ENCODE measurements around the gene VAV3. TPM values are rescaled to one million over a fixed set of nuclear protein-coding genes. Genes with fewer than 3 reads are reported as not detected.

Gene VAV3
- total RNA-seq, 2 experiments from 2014 or later, result 5.3 to 6.2 TPM

- TF ChIP-seq CTCF (IDR thresholded peaks at IDR 0.05), result no peak
- H3K27me3 Mint-ChIP-seq, result no peaks in the 10 kb centered on the region
These were observed 281.3 kb downstream of the VAV3 start for GRCh38 chr1:107683683-107684082.

DNA sequence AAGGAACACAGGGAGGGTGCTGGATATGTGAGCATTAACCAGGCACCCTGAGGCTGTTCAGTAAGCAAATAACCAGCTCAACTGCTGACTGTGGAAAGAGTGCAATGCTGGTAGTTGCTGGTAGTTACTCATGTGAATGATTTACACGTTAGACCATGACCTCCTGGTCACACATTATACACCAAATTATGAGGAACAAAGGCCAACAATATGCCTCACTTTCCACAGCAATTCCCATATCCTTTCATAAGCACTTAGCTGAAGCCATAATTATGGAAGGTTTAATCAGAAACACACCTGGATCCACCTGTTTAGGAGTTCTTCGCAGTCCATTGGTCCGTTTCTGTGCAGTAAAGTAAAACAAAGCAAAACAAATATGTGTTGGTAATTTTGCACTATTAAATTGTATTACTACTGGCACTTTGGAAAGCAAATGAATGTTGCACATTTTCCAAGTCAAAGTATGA, 281.8 kb downstream of the VAV3 start:
- ATAC-seq, result no peak
- Mint-ChIP-seq H3K4me1 (ENCODE audit: low read depth) (no peaks in the 10 kb centered on the region), H3K27me3 (no peaks in the 10 kb centered on the region), H3K27ac (no peak overlapping the region), H3K9me3 (no peaks in the 10 kb centered on the region), H3K4me3 (no peak overlapping the region), H3K36me3 (ENCODE audit: low read depth) (no peaks in the 10 kb centered on the region)
- ChIA-PET CTCF (no interaction called here), POLR2A (no interaction called here)
- no peak for TF ChIP-seq CTCF (IDR thresholded peaks at IDR 0.05)
- intact Hi-C loops (cut with micrococcal nuclease), result no loop called here
- no peak for DNase-seq

More at GRCh38 chr1:107683683-107684082, 281.3 kb downstream of the VAV3 start:
- no peak for DNase-seq
- H3K4me3 Mint-ChIP-seq, result no peak overlapping the region
- no peaks in the 10 kb centered on the region for H3K4me1 Mint-ChIP-seq (ENCODE audit: low read depth)
- intact Hi-C loops (cut with micrococcal nuclease), result no loop called here
- CTCF ChIA-PET, result no interaction called here
- no peaks in the 10 kb centered on the region for H3K36me3 Mint-ChIP-seq (ENCODE audit: low read depth)
- ATAC-seq, result no peak
- no peaks in the 10 kb centered on the region for H3K9me3 Mint-ChIP-seq
- no peak overlapping the region for H3K27ac Mint-ChIP-seq
- POLR2A ChIA-PET, result no interaction called here

DNA sequence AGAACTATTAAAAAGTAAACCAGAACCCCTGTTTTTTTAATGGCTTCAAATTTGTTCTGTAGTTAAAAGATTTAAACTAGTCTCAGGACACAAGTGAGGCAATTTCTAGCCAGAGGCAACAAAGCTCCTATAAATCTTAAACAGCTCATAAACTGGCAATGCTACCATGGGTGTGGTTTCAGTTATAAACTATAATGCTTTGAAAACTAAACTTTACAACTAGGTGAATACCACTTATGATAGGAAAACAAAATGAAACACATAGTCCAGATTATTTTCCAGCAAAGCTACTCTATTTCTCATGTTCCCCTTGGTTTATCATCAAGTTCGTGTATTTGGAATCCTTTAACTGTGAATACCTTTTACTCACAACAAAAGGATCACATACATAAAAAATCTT, 282.5 kb downstream of the VAV3 start:
- no peak overlapping the region for H3K27ac Mint-ChIP-seq
- no peaks in the 10 kb centered on the region for H3K36me3 Mint-ChIP-seq (ENCODE audit: low read depth)
- H3K27me3 Mint-ChIP-seq, result no peaks in the 10 kb centered on the region
- intact Hi-C loops (cut with micrococcal nuclease), result no loop called here
- H3K4me3 Mint-ChIP-seq, result no peak overlapping the region
- ChIA-PET POLR2A (no interaction called here), CTCF (interaction anchor here (0.8 kb wide), 2 partner anchors 13 to 23 kb away, joined by 3 read pairs; no protein-coding TSS in a partner anchor)
- ATAC-seq (no peak), DNase-seq (no peak)
- H3K9me3 Mint-ChIP-seq, result no peaks in the 10 kb centered on the region
- no peak for TF ChIP-seq CTCF (IDR thresholded peaks at IDR 0.05)
- H3K4me1 Mint-ChIP-seq (ENCODE audit: low read depth), result no peaks in the 10 kb centered on the region

- DNase-seq (no peak), ATAC-seq (no peak)
- Mint-ChIP-seq H3K9me3 (no peaks in the 10 kb centered on the region), H3K36me3 (ENCODE audit: low read depth) (peaks cover 2% of the 10 kb centered on the region), H3K27me3 (no peaks in the 10 kb centered on the region), H3K27ac (no peak overlapping the region), H3K4me3 (no peak overlapping the region), H3K4me1 (ENCODE audit: low read depth) (no peaks in the 10 kb centered on the region)
- no peak for TF ChIP-seq CTCF (IDR thresholded peaks at IDR 0.05)
- ChIA-PET CTCF (no interaction called here), POLR2A (interaction anchor here (0.6 kb wide), 1 partner anchor 317 kb away, joined by 3 read pairs; no protein-coding TSS in a partner anchor)
- intact Hi-C loops (cut with micrococcal nuclease), result no loop called here
These were observed 283.9 kb downstream of the VAV3 start for GRCh38 chr1:107681001-107681479.

GRCh38 chr1:107680579-107680985, 284.4 kb downstream of the VAV3 start:
- Mint-ChIP-seq H3K36me3 (ENCODE audit: low read depth) (peaks cover 2% of the 10 kb centered on the region), H3K4me3 (no peak overlapping the region), H3K27ac (no peak overlapping the region), H3K4me1 (ENCODE audit: low read depth) (no peaks in the 10 kb centered on the region), H3K27me3 (no peaks in the 10 kb centered on the region), H3K9me3 (no peaks in the 10 kb centered on the region)
- no peak for ATAC-seq
- TF ChIP-seq CTCF (IDR thresholded peaks at IDR 0.05), result no peak
- intact Hi-C loops (cut with micrococcal nuclease), result no loop called here
- no peak for DNase-seq
- ChIA-PET POLR2A (no interaction called here), CTCF (no interaction called here)
